Lung (tissue), 12 donors: ENCODE measurements around the gene NPPA. TPM values are rescaled to one million over a fixed set of nuclear protein-coding genes. Genes with fewer than 3 reads are reported as not detected.

Source experiments
- ATAC-seq: fragments of 200-7000 bp; cut with Tn5 transposase; one replicate; pipeline ENCODE4 v1.9.1; 2020; ENCODE audit warnings: moderate number of reproducible peaks; ENCODE audit not compliant: insufficient read depth, low FRiP score
- DNase-seq, 3 donors: peaks; one replicate each; pipeline ENCODE4 v3.0.0-alpha.2; 2013 to 2017
- H3K27ac ChIP-seq, 2 donors: one replicate each; pipeline ENCODE4 v1.5.1; 2013; ENCODE audit warnings: mild to moderate bottlenecking in 2 of 2, moderate library complexity in 2 of 2, control low read depth in 1 of 2, inconsistent platforms in 1 of 2, low read depth in 1 of 2, low read length in 1 of 2
- H3K27me3 ChIP-seq, 3 donors: one replicate each; pipeline ENCODE4 v1.5.1; 2013; ENCODE audit warnings: low read length in 2 of 3; ENCODE audit not compliant: control insufficient read depth in 3 of 3, insufficient read depth in 3 of 3
- H3K36me3 ChIP-seq, 4 donors: one replicate each; pipeline ENCODE4 v1.5.1; 2013; ENCODE audit warnings: low read length in 4 of 4, mild to moderate bottlenecking in 1 of 4, moderate library complexity in 1 of 4; ENCODE audit not compliant: control insufficient read depth in 4 of 4, insufficient read depth in 4 of 4
- H3K4me1 ChIP-seq, 5 donors: one replicate each; pipeline ENCODE4 v1.5.1; 2013; ENCODE audit warnings: low read length in 5 of 5, mild to moderate bottlenecking in 2 of 5, moderate library complexity in 1 of 5; ENCODE audit not compliant: control insufficient read depth in 5 of 5, insufficient read depth in 5 of 5
- H3K4me3 ChIP-seq: one replicate; pipeline ENCODE4 v1.5.1; 2013; ENCODE audit warnings: mild to moderate bottlenecking, control low read depth, moderate library complexity
- H3K9ac ChIP-seq, 2 donors: one replicate each; pipeline ENCODE4 v1.5.1; 2013; ENCODE audit warnings: low read length in 2 of 2, control low read depth in 1 of 2; ENCODE audit not compliant: insufficient read depth in 1 of 2
- H3K9me3 ChIP-seq, 4 donors: one replicate each; pipeline ENCODE4 v1.5.1; 2013; ENCODE audit warnings: low read length in 3 of 4, mild to moderate bottlenecking in 1 of 4, moderate library complexity in 1 of 4; ENCODE audit not compliant: control insufficient read depth in 4 of 4, insufficient read depth in 3 of 4
- CTCF ChIP-seq: IDR thresholded peaks from 2 replicates; pipeline ENCODE4 v1.5.1; 2012; ENCODE audit warnings: mild to moderate bottlenecking; ENCODE audit errors: control extremely low read depth, extremely low read depth
- whole genome bisulfite sequencing, 2 donors: extraction: QIAGEN DNeasy Blood & Tissue Kit; methylation state at CpG; one replicate each; pipeline ENCODE4 v1.1.7; 2013; 5-methylcytosine and 5-hydroxymethylcytosine counted together
- polyA plus RNA-seq, 2 donors: library from polyadenylated mRNA; stranded (reverse); fragments of 200-250 nt; gene quantifications; one replicate each; pipeline ENCODE4 v1.2.1, GENCODE V29; 2013
- total RNA-seq, 2 donors: library from RNA; depleted of rRNA in 1 of 2; stranded (reverse); fragments of >200 nt in 1 of 2; gene quantifications; one replicate each; pipeline ENCODE4 v1.2.1, GENCODE V29; 2014 to 2021
- donor health status: control.
- donor health status: control.
- donor health status: Bipolar disorder and iron deficiency.
- donor health status: healthy.
- donor health status: DM: yes; HTN: yes; CAD: no.

Gene NPPA
- total and polyA plus RNA-seq, 4 donors = 0.81 to 19.8 (median 6.7) TPM; not detected in 1

GRCh38 chr1:11802973-11803885 is 44.4 kb downstream of the NPPA start:
- DNase-seq = peak; percentile 94 to 97 (median 97)
- 6% methylated on average over 28 of the region's 28 CpGs for WGBS, 2 donors
- Histone ChIP-seq H3K4me3 (peak overlapping the region; percentile 53), H3K27ac (peak overlapping the region; percentile 85 to 97), H3K4me1 (peaks cover 8 to 50% (median 14%) of the 10 kb centered on the region in 5 donors), H3K27me3 (no peaks in the 10 kb centered on the region), H3K9ac (peak overlapping the region; percentile 16 to 21), H3K9me3 (peaks cover 0 to 6% (median 0%) of the 10 kb centered on the region in 4 donors), H3K36me3 (peaks cover 0 to 22% (median 6%) of the 10 kb centered on the region in 4 donors)
- no peak for TF ChIP-seq CTCF
- peak; percentile 39 for ATAC-seq

- H3K36me3 ChIP-seq = peaks cover 0 to 22% (median 4%) of the 10 kb centered on the region in 4 donors
- TF ChIP-seq CTCF = no peak
- peak overlapping the region in 1 of 2 donors; percentile 21 for H3K9ac ChIP-seq
- ATAC-seq (no peak), DNase-seq (peak in 2 of 3 donors; percentile 29 to 46)
- no peaks in the 10 kb centered on the region for H3K27me3 ChIP-seq
- H3K9me3 ChIP-seq = peaks cover 0 to 6% (median 0%) of the 10 kb centered on the region in 4 donors
- WGBS, 2 donors = 20 to 23% methylated on average over 6 of the region's 6 CpGs
- peak overlapping the region; percentile 53 for H3K4me3 ChIP-seq
- H3K4me1 ChIP-seq = peaks cover 8 to 44% (median 14%) of the 10 kb centered on the region in 5 donors
- H3K27ac ChIP-seq = peak overlapping the region; percentile 85 to 93
Measured at GRCh38 chr1:11802616-11802972, 45.0 kb downstream of the NPPA start.

- Histone ChIP-seq H3K4me1 (peaks cover 5 to 34% (median 12%) of the 10 kb centered on the region in 5 donors), H3K9ac (no peak overlapping the region), H3K36me3 (peaks cover 0 to 29% (median 6%) of the 10 kb centered on the region in 4 donors), H3K27ac (peak overlapping the region; percentile 21 to 22), H3K27me3 (no peaks in the 10 kb centered on the region), H3K4me3 (no peak overlapping the region), H3K9me3 (peaks cover 0 to 6% (median 0%) of the 10 kb centered on the region in 4 donors)
- DNase-seq (no peak), ATAC-seq (no peak)
- no peak for TF ChIP-seq CTCF
- 92 to 94% methylated on average over 21 of the region's 21 CpGs for WGBS, 2 donors
Measured at GRCh38 chr1:11800756-11801433, 46.7 kb downstream of the NPPA start.
